GM18873 (cell line): ENCODE results near the gene SLC16A12.
"Not testable (repeated sequence)": the region's sequence is repeated elsewhere in the genome, so short reads cannot be mapped to it uniquely, and the experiment has no call there.

Experiments used
- ATAC-seq: cut with Tn5 transposase; IDR thresholded peaks from one replicate; pipeline ENCODE4 v1.9.1; 2021; ENCODE audit warnings: mild to moderate bottlenecking, moderate library complexity, moderate number of reproducible peaks; ENCODE audit not compliant: unreplicated experiment, low FRiP score

SLC16A12 gene

GRCh38 chr10:89398003-89398749 is 137.2 kb downstream of the SLC16A12 start:
- no peak for ATAC-seq

- ATAC-seq, result no peak
These were observed 140.3 kb downstream of the SLC16A12 start for GRCh38 chr10:89395141-89395540.

GRCh38 chr10:89393898-89394297 is 141.5 kb downstream of the SLC16A12 start:
- no peak for ATAC-seq

DNA sequence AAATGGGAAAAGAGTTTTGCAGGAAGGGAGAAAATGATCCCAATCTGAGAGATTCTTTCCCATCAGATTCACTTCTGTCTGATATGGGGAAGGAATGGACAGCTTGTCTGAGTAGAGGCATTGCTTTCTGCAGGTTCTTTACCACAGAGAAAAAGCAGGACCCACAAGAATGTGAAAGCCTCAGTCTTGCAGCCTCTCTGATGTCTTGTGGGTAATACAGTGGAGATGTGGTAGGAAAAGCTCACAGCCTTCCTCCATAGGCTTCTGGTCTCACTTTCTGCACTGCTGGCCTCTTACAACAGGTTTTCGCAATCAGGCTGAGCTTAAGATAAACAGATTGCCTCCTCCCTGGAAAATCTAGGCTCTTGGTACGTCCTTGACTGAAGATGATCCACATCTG is 142.4 kb downstream of the SLC16A12 start:
- ATAC-seq, result no peak

DNA sequence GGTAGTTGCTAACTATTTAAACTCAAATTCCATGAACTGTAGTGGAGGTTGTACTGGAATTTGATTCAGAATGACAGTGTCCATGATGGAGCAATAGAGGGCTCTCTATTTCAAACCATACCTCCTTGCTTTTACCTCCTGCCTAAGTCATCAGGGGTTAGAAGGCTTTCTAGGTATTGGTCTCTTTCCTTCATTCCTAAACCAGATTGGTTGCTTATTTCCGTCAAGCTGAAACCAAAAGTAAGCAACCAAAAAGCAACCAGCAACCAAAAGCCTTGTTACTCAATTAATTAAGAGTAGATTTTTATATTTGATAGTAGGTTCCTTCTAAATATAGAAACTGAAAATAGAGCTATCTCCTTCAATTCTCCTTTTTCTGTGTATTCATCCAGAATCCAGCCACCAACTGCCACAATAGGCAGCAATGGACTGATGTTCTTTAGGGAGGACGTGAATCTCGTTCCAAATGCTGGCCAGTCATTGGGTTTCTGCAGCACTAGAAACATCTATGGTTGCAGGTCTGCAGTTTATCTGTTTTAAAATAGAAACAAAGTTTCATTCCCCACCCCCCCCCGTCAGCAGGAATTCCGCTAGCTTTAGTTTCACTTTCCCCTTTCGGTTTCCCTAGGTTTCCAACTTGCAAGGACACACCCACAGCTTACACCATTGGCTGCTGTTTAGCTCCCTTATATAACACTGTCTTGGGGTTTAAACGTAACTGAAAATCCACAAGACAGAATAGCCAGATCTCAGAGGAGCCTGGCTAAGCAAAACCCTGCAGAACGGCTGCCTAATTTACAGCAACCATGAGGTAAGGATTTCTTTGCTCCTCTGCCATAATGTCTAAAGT is 143.3 kb downstream of the SLC16A12 start, which contains the start of gene IFIT1:
Gene IFIT1, plus strand, starts transcription at position 717 of the 850 bp plus-strand sequence. Its CDS starts 90 bp downstream, at position 807.
- ATAC-seq, result peak; percentile 77

- ATAC-seq, result not testable (repeated sequence)
These were observed 144.2 kb downstream of the SLC16A12 start for GRCh38 chr10:89391226-89391576.

GRCh38 chr10:89390476-89391225 is 144.7 kb downstream of the SLC16A12 start:
- no peak for ATAC-seq

DNA sequence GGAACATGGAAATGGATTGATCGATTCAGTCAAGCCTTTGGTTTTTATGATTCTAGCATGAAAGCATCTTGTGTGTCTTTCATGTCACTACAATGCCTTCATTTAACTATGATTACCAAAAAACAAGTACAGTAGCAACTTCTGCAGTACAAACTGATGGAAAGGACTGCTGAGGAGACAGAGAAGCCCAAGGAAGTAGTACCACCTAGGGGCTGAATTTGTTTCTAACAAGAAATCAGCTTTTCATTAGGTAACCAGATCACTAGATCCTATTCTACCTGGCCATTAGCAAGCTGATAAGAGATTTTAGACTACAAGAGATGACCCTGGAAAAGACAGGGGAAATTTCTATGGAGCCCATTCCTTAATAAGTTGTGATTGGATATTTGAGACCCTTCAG is 146.1 kb downstream of the SLC16A12 start:
- ATAC-seq, result no peak

GRCh38 chr10:89388806-89389205 is 146.6 kb downstream of the SLC16A12 start:
- no peak for ATAC-seq

GRCh38 chr10:89384474-89385340 is 150.7 kb downstream of the SLC16A12 start:
- no peak for ATAC-seq

- ATAC-seq, result no peak
These were observed 152.6 kb downstream of the SLC16A12 start for GRCh38 chr10:89382757-89383156.
